Inflammatory macrophage treated with lipopolysaccharide for 4 hours (primary cell): Measurements from ENCODE around the gene NCAM1.

Experiments used
- DNase-seq: peaks from one replicate; pipeline ENCODE4 v3.0.0-alpha.2; 2020

Gene NCAM1

GRCh38 chr11:113177671-113178070, 216.5 kb downstream of the NCAM1 start:
- no peak for DNase-seq

- DNase-seq, result no peak
These were observed 217.3 kb downstream of the NCAM1 start for GRCh38 chr11:113178381-113179070.

GRCh38 chr11:113179181-113179704, 218.0 kb downstream of the NCAM1 start:
- DNase-seq, result no peak

GRCh38 chr11:113181094-113181493, 219.9 kb downstream of the NCAM1 start:
- no peak for DNase-seq

- peak; percentile 20 for DNase-seq
These were observed 221.1 kb downstream of the NCAM1 start for GRCh38 chr11:113182288-113182687.

- DNase-seq, result peak; percentile 93
These were observed 223.3 kb downstream of the NCAM1 start for GRCh38 chr11:113184498-113184897.

GRCh38 chr11:113188371-113188834, 227.2 kb downstream of the NCAM1 start:
- DNase-seq, result peak; percentile 86

GRCh38 chr11:113189909-113190667, 228.9 kb downstream of the NCAM1 start:
- peak; percentile 90 for DNase-seq

- no peak for DNase-seq
These were observed 231.1 kb downstream of the NCAM1 start for GRCh38 chr11:113192121-113192925.

- no peak for DNase-seq
These were observed 231.8 kb downstream of the NCAM1 start for GRCh38 chr11:113193016-113193415.

- no peak for DNase-seq
These were observed 232.7 kb downstream of the NCAM1 start for GRCh38 chr11:113193946-113194345.

GRCh38 chr11:113195728-113196127, 234.5 kb downstream of the NCAM1 start:
- DNase-seq, result no peak

- DNase-seq, result no peak
These were observed 236.2 kb downstream of the NCAM1 start for GRCh38 chr11:113197446-113197845.

- DNase-seq, result no peak
These were observed 237.9 kb downstream of the NCAM1 start for GRCh38 chr11:113198972-113199661.

- no peak for DNase-seq
These were observed 238.6 kb downstream of the NCAM1 start for GRCh38 chr11:113199866-113200265.

- no peak for DNase-seq
These were observed 240.0 kb downstream of the NCAM1 start for GRCh38 chr11:113201054-113201818.

- no peak for DNase-seq
These were observed 241.2 kb downstream of the NCAM1 start for GRCh38 chr11:113202431-113202830.

GRCh38 chr11:113203141-113203753, 242.0 kb downstream of the NCAM1 start:
- DNase-seq, result no peak

GRCh38 chr11:113204280-113204679, 243.1 kb downstream of the NCAM1 start:
- peak; percentile 89 for DNase-seq

- no peak for DNase-seq
These were observed 252.3 kb downstream of the NCAM1 start for GRCh38 chr11:113213549-113213948.

- DNase-seq, result no peak
These were observed 261.0 kb downstream of the NCAM1 start for GRCh38 chr11:113222241-113222640.
